Sigmoid colon (tissue), 7 donors: ENCODE data around the gene BTNL8. TPM values are rescaled to one million over a fixed set of nuclear protein-coding genes. Genes with fewer than 3 reads are reported as not detected.

Experiments used
- DNase-seq: peaks from one replicate; pipeline ENCODE4 v3.0.0-alpha.2; 2019
- H3K27ac ChIP-seq, 4 donors: fragments of 200-600 bp; sonication (generic); one replicate each; pipeline ENCODE4 v1.5.1; 2016 to 2019; ENCODE audit warnings: mild to moderate bottlenecking in 1 of 4
- H3K27me3 ChIP-seq, 3 donors: fragments of 200-600 bp; sonication (generic); one replicate each; pipeline ENCODE4 v1.5.1; 2019; ENCODE audit warnings: mild to moderate bottlenecking in 1 of 3
- H3K36me3 ChIP-seq, 4 donors: fragments of 200-600 bp; sonication (generic); one replicate each; pipeline ENCODE4 v1.5.1; 2016 to 2019
- H3K4me1 ChIP-seq, 4 donors: fragments of 200-600 bp; sonication (generic); one replicate each; pipeline ENCODE4 v1.5.1; 2017 to 2019
- H3K4me3 ChIP-seq, 4 donors: fragments of 200-600 bp; sonication (generic); one replicate each; pipeline ENCODE4 v1.5.1; 2017 to 2019; ENCODE audit warnings: mild to moderate bottlenecking in 2 of 4, moderate library complexity in 1 of 4
- H3K9me3 ChIP-seq, 4 donors: fragments of 200-600 bp in 3 of 4; sonication (generic) in 3 of 4; one replicate each; pipeline versions ENCODE4 v1.5.1 to v1.6.1; 2013 to 2019
- CTCF ChIP-seq, 4 experiments: fragments of 450-650 bp in 3 of 4; fragments of 200-600 bp in 1 of 4; IDR thresholded peaks; one replicate each; pipeline ENCODE4 v1.5.1; 2016 to 2019; ENCODE audit warnings: antibody characterized with exemption in 4 of 4, mild to moderate bottlenecking in 3 of 4, moderate library complexity in 2 of 4
- EP300 ChIP-seq, 4 donors: sonication (generic); formaldehyde crosslinking; IDR thresholded peaks; one replicate each; pipeline ENCODE4 v1.6.1; 2017; ENCODE audit warnings: antibody characterized with exemption in 4 of 4
- POLR2A ChIP-seq, 2 donors: fragments of 450-650 bp; IDR thresholded peaks; one replicate each; pipeline ENCODE4 v1.6.1; 2016; ENCODE audit warnings: antibody characterized with exemption in 2 of 2, mild to moderate bottlenecking in 2 of 2, moderate library complexity in 2 of 2
- POLR2AphosphoS5 ChIP-seq, 4 donors: sonication (generic); formaldehyde crosslinking; IDR thresholded peaks; one replicate each; pipeline ENCODE4 v1.6.1; 2017; ENCODE audit warnings: antibody characterized with exemption in 4 of 4
- WGBS, 2 donors: extraction: QIAGEN DNeasy Blood & Tissue Kit; methylation state at CpG; one replicate each; pipeline ENCODE4 v1.1.7; 2013; 5-methylcytosine and 5-hydroxymethylcytosine counted together
- intact Hi-C: fragments of 100-400 bp; cut with DNase I; formaldehyde crosslinking; loops from one replicate; pipeline ENCODE4 v1.15.1; 2023
- polyA plus RNA-seq, 3 donors: library from polyadenylated mRNA; stranded (reverse); fragments of 200-250 nt; gene quantifications; one replicate each; pipeline ENCODE4 v1.2.3, GENCODE V29; 2013
- total RNA-seq, 4 donors: library from RNA; depleted of rRNA; stranded (reverse); fragments of >200 nt; gene quantifications; one replicate each; pipeline ENCODE4 v1.1.0, GENCODE V29; 2016
- donor health status: healthy with polysubstance abuse.
- donor health status: Bipolar disorder and iron deficiency.
- donor health status: healthy.

Gene BTNL8
- total and polyA plus RNA-seq, 7 donors = 0.27 to 32.2 (median 15.6) TPM; not detected in 2

GRCh38 chr5:180862645-180863044, 36.3 kb upstream of the BTNL8 start:
- 54 to 74% methylated on average over 11 of the region's 11 CpGs for WGBS, 2 donors
- Histone ChIP-seq H3K36me3 (no peaks in the 10 kb centered on the region), H3K4me3 (no peak overlapping the region), H3K27me3 (no peaks in the 10 kb centered on the region), H3K4me1 (peaks cover 0 to 12% (median 8%) of the 10 kb centered on the region in 4 donors), H3K9me3 (no peaks in the 10 kb centered on the region), H3K27ac (no peak overlapping the region)
- intact Hi-C loops = loop anchor here (5.0 kb wide), 3 partner anchors 60 to 295 kb away; partner anchors contain the start of gene MGAT1
- DNase-seq = no peak
- TF ChIP-seq CTCF (IDR thresholded peaks at IDR 0.05) = no peak

GRCh38 chr5:180865981-180866695, 32.8 kb upstream of the BTNL8 start:
- H3K27ac ChIP-seq = peak overlapping the region in 2 of 4 donors; percentile 28 to 31
- intact Hi-C loops = no loop called here
- TF ChIP-seq POLR2A (IDR thresholded peaks at IDR 0.05) (no peak), POLR2AphosphoS5 (IDR thresholded peaks at IDR 0.05) (peak in 1 of 4 donors; percentile 23), EP300 (IDR thresholded peaks at IDR 0.05) (no peak), CTCF (IDR thresholded peaks at IDR 0.05) (no peak)
- no peak for DNase-seq
- no peaks in the 10 kb centered on the region for H3K36me3 ChIP-seq
- WGBS, 2 donors = 16 to 60% methylated on average over 5 of the region's 5 CpGs
- peaks cover 0 to 13% (median 5%) of the 10 kb centered on the region in 4 donors for H3K4me1 ChIP-seq
- no peaks in the 10 kb centered on the region for H3K27me3 ChIP-seq
- H3K9me3 ChIP-seq = no peaks in the 10 kb centered on the region
- no peak overlapping the region for H3K4me3 ChIP-seq

GRCh38 chr5:180866985-180867384, 32.0 kb upstream of the BTNL8 start:
- WGBS, 2 donors = 22 to 70% methylated on average over 10 of the region's 10 CpGs
- Histone ChIP-seq H3K9me3 (no peaks in the 10 kb centered on the region), H3K27ac (no peak overlapping the region), H3K4me3 (no peak overlapping the region), H3K4me1 (peaks cover 0 to 13% (median 2%) of the 10 kb centered on the region in 4 donors), H3K36me3 (no peaks in the 10 kb centered on the region), H3K27me3 (no peaks in the 10 kb centered on the region)
- TF ChIP-seq CTCF (IDR thresholded peaks at IDR 0.05) (no peak), POLR2A (IDR thresholded peaks at IDR 0.05) (no peak), EP300 (IDR thresholded peaks at IDR 0.05) (no peak), POLR2AphosphoS5 (IDR thresholded peaks at IDR 0.05) (no peak)
- intact Hi-C loops = no loop called here
- no peak for DNase-seq

GRCh38 chr5:180868960-180869359, 30.0 kb upstream of the BTNL8 start:
- WGBS, 2 donors = 3 to 6% methylated on average over 3 of the region's 3 CpGs
- DNase-seq = peak; percentile 89
- Histone ChIP-seq H3K27ac (peak overlapping the region in 3 of 4 donors; percentile 53 to 72 (median 66)), H3K36me3 (no peaks in the 10 kb centered on the region), H3K9me3 (no peaks in the 10 kb centered on the region), H3K4me3 (no peak overlapping the region), H3K27me3 (no peaks in the 10 kb centered on the region), H3K4me1 (peaks cover 0 to 15% (median 2%) of the 10 kb centered on the region in 4 donors)
- intact Hi-C loops = no loop called here
- peak; percentile 35 to 83 (median 72) for TF ChIP-seq CTCF (IDR thresholded peaks at IDR 0.05)
- no peak for TF ChIP-seq POLR2A (IDR thresholded peaks at IDR 0.05)
- TF ChIP-seq POLR2AphosphoS5 (IDR thresholded peaks at IDR 0.05) = peak in 1 of 4 donors; percentile 4
